SK-N-SH (cell line): ENCODE measurements around the gene WTIP. TPM values are rescaled to one million over a fixed set of nuclear protein-coding genes. Genes with fewer than 3 reads are reported as not detected.

Source experiments
- CTCF ChIA-PET: fragments of 300-600, 350-600 bp; formaldehyde crosslinking; extraction: SDS; loops from one replicate; lab custom pipeline; 2021; lab: Yijun Ruan, JAX
- POLR2A ChIA-PET: fragments of 350-600 bp; sonication (Branson Sonifier 250); formaldehyde crosslinking; extraction: SDS; loops from one replicate; lab custom pipeline; 2020; ENCODE audit warnings: antibody characterized with exemption, inconsistent platforms; lab: Yijun Ruan, JAX
- DNase-seq: peaks from one replicate; pipeline ENCODE4 v3.0.0; 2012
- H2AFZ ChIP-seq: fragments of 200-600 bp; sonication (generic); 2 replicates; pipeline ENCODE4 v1.8.1; 2016; ENCODE audit warnings: antibody characterized with exemption, mild to moderate bottlenecking, low read depth
- H3F3A ChIP-seq: fragments of 200-600 bp; sonication (generic); replicated peaks from 2 replicates; pipeline ENCODE3; 2016; ENCODE audit warnings: antibody characterized with exemption, mild to moderate bottlenecking; ENCODE audit not compliant: insufficient read depth
- H3K27ac ChIP-seq, 2 experiments: fragments of 200-500 bp in 1 of 2; fragments of 200-600 bp in 1 of 2; sonication (Bioruptor generic) in 1 of 2; sonication (generic), shearing (Covaris generic) in 1 of 2; 2 replicates each; pipeline versions ENCODE4 v1.5.1 to v1.6.1; 2014 to 2016; ENCODE audit warnings: low read depth in 2 of 2, inconsistent platforms in 1 of 2, low read length in 1 of 2, mild to moderate bottlenecking in 1 of 2, mixed read lengths in 1 of 2
- H3K27me3 ChIP-seq: fragments of 200-600 bp; sonication (generic), shearing (Covaris generic); 2 replicates; pipeline ENCODE4 v1.6.1; 2016; ENCODE audit warnings: mixed run types; ENCODE audit not compliant: insufficient read depth
- H3K36me3 ChIP-seq, 2 experiments: fragments of 200-500 bp in 1 of 2; fragments of 200-600 bp in 1 of 2; sonication (Bioruptor generic) in 1 of 2; sonication (generic) in 1 of 2; replicated peaks in 1 of 2; 2 replicates each; pipeline versions ENCODE3 to v1.5.1; 2014 to 2016; ENCODE audit warnings: low read length in 1 of 2, mild to moderate bottlenecking in 1 of 2; ENCODE audit not compliant: insufficient read depth in 2 of 2, control insufficient read depth in 1 of 2
- H3K4me1 ChIP-seq, 2 experiments: fragments of 200-500 bp in 1 of 2; fragments of 200-600 bp in 1 of 2; sonication (Bioruptor generic) in 1 of 2; sonication (generic), shearing (Covaris generic) in 1 of 2; 2 replicates each; pipeline versions ENCODE4 v1.5.1 to v1.6.1; 2014 to 2016; ENCODE audit warnings: low read depth in 1 of 2, low read length in 1 of 2, mixed run types in 1 of 2; ENCODE audit not compliant: insufficient read depth in 2 of 2, control insufficient read depth in 1 of 2
- H3K4me2 ChIP-seq: fragments of 200-600 bp; sonication (generic), shearing (Covaris generic); 2 replicates; pipeline ENCODE4 v1.6.1; 2017; ENCODE audit warnings: mixed run types
- H3K4me3 ChIP-seq, 2 experiments: fragments of 200-500 bp in 1 of 2; fragments of 200-600 bp in 1 of 2; sonication (Bioruptor generic) in 1 of 2; sonication (generic), shearing (Covaris generic) in 1 of 2; 2 replicates each; pipeline versions ENCODE4 v1.5.1 to v1.8.1; 2014 to 2016; ENCODE audit warnings: low read depth in 2 of 2, inconsistent platforms in 1 of 2, low read length in 1 of 2, mild to moderate bottlenecking in 1 of 2, mixed read lengths in 1 of 2, moderate library complexity in 1 of 2
- H3K79me2 ChIP-seq: fragments of 200-600 bp; sonication (generic); 2 replicates; pipeline ENCODE4 v1.8.1; 2017; ENCODE audit warnings: mild to moderate bottlenecking; ENCODE audit not compliant: insufficient read depth
- H3K9ac ChIP-seq: fragments of 200-600 bp; sonication (generic); 2 replicates; pipeline ENCODE4 v1.6.1; 2017; ENCODE audit warnings: mixed run types
- H3K9me2 ChIP-seq: fragments of 200-600 bp; sonication (generic); 2 replicates; pipeline ENCODE4 v1.6.1; 2017; ENCODE audit warnings: mixed run types
- H3K9me3 ChIP-seq: fragments of 200-600 bp; sonication (generic); 2 replicates; pipeline ENCODE4 v1.6.1; 2017; ENCODE audit warnings: mixed run types, mild to moderate bottlenecking, moderate library complexity
- H4K20me1 ChIP-seq: fragments of 200-600 bp; sonication (generic); 2 replicates; pipeline ENCODE4 v1.6.1; 2017; ENCODE audit warnings: mild to moderate bottlenecking, mixed run types; ENCODE audit not compliant: insufficient read depth
- EZH2phosphoT487 ChIP-seq: fragments of 200-600 bp; sonication (generic); IDR thresholded peaks from 2 replicates; pipeline ENCODE4 v1.6.1; 2017; ENCODE audit warnings: low read depth, mixed run types, mild to moderate bottlenecking, antibody characterized with exemption, moderate library complexity, borderline replicate concordance
- FOSL2 ChIP-seq: IDR thresholded peaks from 2 replicates; pipeline ENCODE4 v1.4.0; 2012; ENCODE audit warnings: low read depth, mild to moderate bottlenecking, moderate library complexity, borderline replicate concordance
- FOXJ3 ChIP-seq: sonication (generic); formaldehyde crosslinking; IDR thresholded peaks from 2 replicates; pipeline ENCODE4 v1.5.1; 2020; ENCODE audit warnings: mild to moderate bottlenecking, missing genetic modification reagents
- FOXM1 ChIP-seq: IDR thresholded peaks from 2 replicates; pipeline ENCODE4 v1.4.0; 2012; ENCODE audit warnings: low read depth, mild to moderate bottlenecking
- GABPA ChIP-seq: IDR thresholded peaks from 2 replicates; pipeline ENCODE4 v1.4.0; 2012; ENCODE audit warnings: low read depth, mild to moderate bottlenecking
- JUND ChIP-seq: IDR thresholded peaks from 2 replicates; pipeline ENCODE4 v1.4.0; 2012
- NFIC ChIP-seq: IDR thresholded peaks from 2 replicates; pipeline ENCODE4 v1.4.0; 2012; ENCODE audit warnings: borderline replicate concordance
- POLR2AphosphoS5 ChIP-seq: IDR thresholded peaks from 2 replicates; pipeline ENCODE4 v1.6.1; 2012; ENCODE audit warnings: low read depth, low read length
- RAD21 ChIP-seq: IDR thresholded peaks from 2 replicates; pipeline ENCODE4 v1.6.1; 2012; ENCODE audit warnings: mild to moderate bottlenecking, low read length
- RFX5 ChIP-seq: IDR thresholded peaks from 2 replicates; pipeline ENCODE4 v1.6.1; 2012; ENCODE audit warnings: mild to moderate bottlenecking, improper control_type of control experiment, low read length
- TCF12 ChIP-seq: IDR thresholded peaks from 2 replicates; pipeline ENCODE4 v1.4.0; 2012
- YY1 ChIP-seq: IDR thresholded peaks from 2 replicates; pipeline ENCODE4 v1.4.0; 2012; ENCODE audit warnings: low read depth, mild to moderate bottlenecking
- WGBS: methylation state at CpG from one replicate; pipeline ENCODE4 v1.1.6; 2017; ENCODE audit warnings: low lambda C conversion rate; 5-methylcytosine and 5-hydroxymethylcytosine counted together
- polyA plus RNA-seq, 3 experiments: library from polyadenylated mRNA; depleted of rRNA; stranded (reverse); fragments of >200 nt; gene quantifications; 2 replicates each; pipeline ENCODE4 v1.2.3, GENCODE V29; 2012
- TF ChIP-seq, protein P1 (sequence below): fragments of 150-350 bp; IDR thresholded peaks from 2 replicates; pipeline ENCODE4 v1.6.1; 2017; ENCODE audit warnings: antibody characterized with exemption, low read length, low read depth, borderline replicate concordance
- TF ChIP-seq, protein P2 (sequence below): IDR thresholded peaks from 2 replicates; pipeline ENCODE4 v1.6.1; 2012; ENCODE audit warnings: mild to moderate bottlenecking, low read depth, low read length, moderate library complexity
- TF ChIP-seq, protein P3 (sequence below): IDR thresholded peaks from 2 replicates; pipeline ENCODE4 v1.4.0; 2012; ENCODE audit warnings: low read depth, borderline replicate concordance
- TF ChIP-seq, protein P4 (sequence below): fragments of 150-350 bp; IDR thresholded peaks from 2 replicates; pipeline ENCODE4 v1.6.1; 2016; ENCODE audit warnings: mild to moderate bottlenecking, low read depth, low read length
- TF ChIP-seq, protein P5 (sequence below): IDR thresholded peaks from 2 replicates; pipeline ENCODE4 v1.4.0; 2012; ENCODE audit warnings: low read depth

The WTIP gene
- polyA plus RNA-seq, 1 of the 3 experiments (the other 2 are of a cell fraction), result 27.7 TPM

DNA sequence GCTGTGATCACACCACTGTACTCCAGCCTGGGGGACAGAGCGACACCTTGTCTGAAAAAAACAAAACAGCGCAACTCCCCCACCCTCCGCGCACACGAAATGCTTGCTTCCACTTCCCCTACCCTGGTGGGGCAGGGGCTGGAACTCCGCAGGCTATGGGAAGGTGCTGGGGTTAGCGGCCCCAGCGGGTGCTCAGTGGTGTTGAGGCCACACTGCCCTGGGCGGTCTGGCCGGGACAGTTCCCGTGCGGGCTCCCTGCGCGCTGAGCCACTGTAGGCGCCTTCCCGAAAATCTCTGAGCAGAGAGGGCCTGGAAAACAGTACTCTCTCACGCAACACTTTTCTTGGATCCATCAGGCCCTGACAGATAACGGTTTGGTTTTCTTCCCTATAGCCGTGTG is 1.1 kb upstream of the WTIP start (continued):
- TF ChIP-seq, protein P1, sequence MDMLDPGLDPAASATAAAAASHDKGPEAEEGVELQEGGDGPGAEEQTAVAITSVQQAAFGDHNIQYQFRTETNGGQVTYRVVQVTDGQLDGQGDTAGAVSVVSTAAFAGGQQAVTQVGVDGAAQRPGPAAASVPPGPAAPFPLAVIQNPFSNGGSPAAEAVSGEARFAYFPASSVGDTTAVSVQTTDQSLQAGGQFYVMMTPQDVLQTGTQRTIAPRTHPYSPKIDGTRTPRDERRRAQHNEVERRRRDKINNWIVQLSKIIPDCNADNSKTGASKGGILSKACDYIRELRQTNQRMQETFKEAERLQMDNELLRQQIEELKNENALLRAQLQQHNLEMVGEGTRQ, result no peak
- TF ChIP-seq EZH2phosphoT487 (no peak), NFIC (no peak), POLR2AphosphoS5 (no peak)

DNA sequence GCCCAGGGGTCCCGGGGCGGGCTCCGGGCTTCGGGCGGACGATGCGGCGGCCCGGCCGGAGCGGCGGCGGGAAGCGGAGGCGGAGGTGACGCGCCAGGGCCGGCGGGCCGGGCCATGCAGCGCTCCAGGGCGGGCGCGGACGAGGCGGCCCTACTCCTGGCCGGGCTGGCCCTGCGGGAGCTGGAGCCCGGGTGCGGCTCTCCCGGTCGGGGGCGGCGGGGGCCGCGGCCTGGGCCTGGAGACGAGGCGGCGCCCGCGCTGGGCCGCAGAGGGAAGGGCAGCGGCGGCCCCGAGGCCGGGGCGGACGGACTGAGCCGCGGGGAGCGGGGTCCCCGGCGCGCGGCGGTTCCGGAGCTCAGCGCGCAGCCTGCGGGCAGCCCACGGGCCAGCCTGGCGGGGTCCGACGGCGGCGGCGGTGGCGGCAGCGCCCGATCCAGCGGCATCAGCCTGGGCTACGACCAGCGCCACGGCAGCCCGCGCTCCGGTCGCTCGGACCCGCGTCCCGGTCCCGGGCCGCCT is 362 bp downstream of the WTIP start:
- H3K4me2 ChIP-seq, result no peak overlapping the region
- H2AFZ ChIP-seq, result no peak overlapping the region
- CTCF ChIA-PET, result interaction anchor here (0.6 to 1.1 kb wide), 2 partner anchors 19 to 83 kb away, joined by 3 to 6 read pairs; no protein-coding TSS in a partner anchor

More for the DNA sequence above, 362 bp downstream of the WTIP start:
- Histone ChIP-seq H3K36me3 (no peaks in the 10 kb centered on the region), H3K27me3 (no peaks in the 10 kb centered on the region), H3K4me3 (peak overlapping the region; percentile 57 to 74), H3K4me1 (peaks cover 0 to 6% of the 10 kb centered on the region in 2 experiments; a peak in 2 of 4 replicates), H4K20me1 (peaks cover 43% of the 10 kb centered on the region), H3F3A (peaks cover 3% of the 10 kb centered on the region), H3K9ac (peak overlapping the region; percentile 71; the same call in 1 of the 2 replicates), H3K9me3 (no peaks in the 10 kb centered on the region), H3K79me2 (peaks cover 48% of the 10 kb centered on the region), H3K9me2 (no peaks in the 10 kb centered on the region), H3K27ac (no peak overlapping the region)
- no CpG with 5 or more reads among the region's 84 CpGs for WGBS
- POLR2A ChIA-PET, result no interaction called here
- peak; percentile 77 for DNase-seq
- no peak for TF ChIP-seq JUND
- no peak for TF ChIP-seq FOXM1
- no peak for TF ChIP-seq RAD21
- no peak for TF ChIP-seq TCF12
- TF ChIP-seq, protein P2, sequence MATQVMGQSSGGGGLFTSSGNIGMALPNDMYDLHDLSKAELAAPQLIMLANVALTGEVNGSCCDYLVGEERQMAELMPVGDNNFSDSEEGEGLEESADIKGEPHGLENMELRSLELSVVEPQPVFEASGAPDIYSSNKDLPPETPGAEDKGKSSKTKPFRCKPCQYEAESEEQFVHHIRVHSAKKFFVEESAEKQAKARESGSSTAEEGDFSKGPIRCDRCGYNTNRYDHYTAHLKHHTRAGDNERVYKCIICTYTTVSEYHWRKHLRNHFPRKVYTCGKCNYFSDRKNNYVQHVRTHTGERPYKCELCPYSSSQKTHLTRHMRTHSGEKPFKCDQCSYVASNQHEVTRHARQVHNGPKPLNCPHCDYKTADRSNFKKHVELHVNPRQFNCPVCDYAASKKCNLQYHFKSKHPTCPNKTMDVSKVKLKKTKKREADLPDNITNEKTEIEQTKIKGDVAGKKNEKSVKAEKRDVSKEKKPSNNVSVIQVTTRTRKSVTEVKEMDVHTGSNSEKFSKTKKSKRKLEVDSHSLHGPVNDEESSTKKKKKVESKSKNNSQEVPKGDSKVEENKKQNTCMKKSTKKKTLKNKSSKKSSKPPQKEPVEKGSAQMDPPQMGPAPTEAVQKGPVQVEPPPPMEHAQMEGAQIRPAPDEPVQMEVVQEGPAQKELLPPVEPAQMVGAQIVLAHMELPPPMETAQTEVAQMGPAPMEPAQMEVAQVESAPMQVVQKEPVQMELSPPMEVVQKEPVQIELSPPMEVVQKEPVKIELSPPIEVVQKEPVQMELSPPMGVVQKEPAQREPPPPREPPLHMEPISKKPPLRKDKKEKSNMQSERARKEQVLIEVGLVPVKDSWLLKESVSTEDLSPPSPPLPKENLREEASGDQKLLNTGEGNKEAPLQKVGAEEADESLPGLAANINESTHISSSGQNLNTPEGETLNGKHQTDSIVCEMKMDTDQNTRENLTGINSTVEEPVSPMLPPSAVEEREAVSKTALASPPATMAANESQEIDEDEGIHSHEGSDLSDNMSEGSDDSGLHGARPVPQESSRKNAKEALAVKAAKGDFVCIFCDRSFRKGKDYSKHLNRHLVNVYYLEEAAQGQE, result no peak
- TF ChIP-seq, protein P3, sequence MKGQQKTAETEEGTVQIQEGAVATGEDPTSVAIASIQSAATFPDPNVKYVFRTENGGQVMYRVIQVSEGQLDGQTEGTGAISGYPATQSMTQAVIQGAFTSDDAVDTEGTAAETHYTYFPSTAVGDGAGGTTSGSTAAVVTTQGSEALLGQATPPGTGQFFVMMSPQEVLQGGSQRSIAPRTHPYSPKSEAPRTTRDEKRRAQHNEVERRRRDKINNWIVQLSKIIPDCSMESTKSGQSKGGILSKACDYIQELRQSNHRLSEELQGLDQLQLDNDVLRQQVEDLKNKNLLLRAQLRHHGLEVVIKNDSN, result no peak
- TF ChIP-seq, protein P4, sequence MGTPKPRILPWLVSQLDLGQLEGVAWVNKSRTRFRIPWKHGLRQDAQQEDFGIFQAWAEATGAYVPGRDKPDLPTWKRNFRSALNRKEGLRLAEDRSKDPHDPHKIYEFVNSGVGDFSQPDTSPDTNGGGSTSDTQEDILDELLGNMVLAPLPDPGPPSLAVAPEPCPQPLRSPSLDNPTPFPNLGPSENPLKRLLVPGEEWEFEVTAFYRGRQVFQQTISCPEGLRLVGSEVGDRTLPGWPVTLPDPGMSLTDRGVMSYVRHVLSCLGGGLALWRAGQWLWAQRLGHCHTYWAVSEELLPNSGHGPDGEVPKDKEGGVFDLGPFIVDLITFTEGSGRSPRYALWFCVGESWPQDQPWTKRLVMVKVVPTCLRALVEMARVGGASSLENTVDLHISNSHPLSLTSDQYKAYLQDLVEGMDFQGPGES, result no peak
- TF ChIP-seq FOSL2, result no peak
- TF ChIP-seq FOXJ3 (CRISPR knock-in tag), result no peak
- TF ChIP-seq GABPA, result no peak
- no peak for TF ChIP-seq RFX5
- TF ChIP-seq YY1, result no peak
- TF ChIP-seq, protein P1, result no peak
- TF ChIP-seq, protein P5, sequence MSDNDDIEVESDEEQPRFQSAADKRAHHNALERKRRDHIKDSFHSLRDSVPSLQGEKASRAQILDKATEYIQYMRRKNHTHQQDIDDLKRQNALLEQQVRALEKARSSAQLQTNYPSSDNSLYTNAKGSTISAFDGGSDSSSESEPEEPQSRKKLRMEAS, result no peak
